Muscle of leg (tissue), 16 donors: ENCODE data around the gene AMPD2. TPM values are rescaled to one million over a fixed set of nuclear protein-coding genes. Genes with fewer than 3 reads are reported as not detected.

Source experiments
- DNase-seq: peaks from one replicate; pipeline ENCODE4 v3.0.0; 2013
- H3K27ac ChIP-seq: one replicate; pipeline ENCODE4 v1.5.1; 2013; ENCODE audit warnings: mild to moderate bottlenecking, low read length, control low read depth
- H3K27me3 ChIP-seq: one replicate; pipeline ENCODE4 v1.6.1; 2013; ENCODE audit warnings: low read length; ENCODE audit not compliant: control insufficient read depth, insufficient read depth
- H3K36me3 ChIP-seq: one replicate; pipeline ENCODE4 v1.6.1; 2013; ENCODE audit warnings: low read length; ENCODE audit not compliant: control insufficient read depth, insufficient read depth
- H3K4me1 ChIP-seq: one replicate; pipeline ENCODE4 v1.6.1; 2013; ENCODE audit warnings: low read length; ENCODE audit not compliant: control insufficient read depth, insufficient read depth
- H3K4me3 ChIP-seq: one replicate; pipeline ENCODE4 v1.5.1; 2013; ENCODE audit warnings: low read length, control low read depth
- H3K9me3 ChIP-seq: replicated peaks from 2 replicates; pipeline ENCODE4 v1.6.1; 2013; ENCODE audit warnings: low read depth, low read length; ENCODE audit not compliant: control insufficient read depth
- WGBS: methylation state at CpG from one replicate; pipeline ENCODE4 v1.1.5; 2013; ENCODE audit warnings: missing lambda C conversion rate; ENCODE audit not compliant: insufficient coverage; 5-methylcytosine and 5-hydroxymethylcytosine counted together
- long read RNA-seq, 11 donors: transcript quantifications; one replicate each; lab custom pipeline, GENCODE V29; 2026
- polyA plus RNA-seq, 8 donors: library from polyadenylated mRNA; unstranded; fragments of 120-200 nt; gene quantifications; one replicate each; pipeline versions ENCODE4 v1.2.1 to v1.2.3, GENCODE V29; 2013; ENCODE audit warnings: inconsistent platforms in 1 of 8, low replicate concordance in 1 of 8; ENCODE audit not compliant: insufficient read length in 8 of 8, insufficient read depth in 1 of 8
- total RNA-seq: library from RNA; stranded (reverse); fragments of 120-200 nt; gene quantifications from one replicate; pipeline ENCODE4 v1.2.4, GENCODE V29; 2013

The AMPD2 gene
- total RNA-seq (24.6 TPM), polyA plus RNA-seq (10 to 100 TPM; 31.3 to 45.0 (median 35.0) TPM)
- long read RNA-seq, donor 1, partial matches to known transcripts, result 0 of 1 reads
- long read RNA-seq, donor 1, other reads (novel, unspliced or antisense), result 0 of 1 reads
- long read RNA-seq, donor 2, result 0 reads
- long read RNA-seq, donor 3, partial matches to known transcripts, result 0 of 2 reads
- long read RNA-seq, donor 3, other reads (novel, unspliced or antisense), result 0 of 2 reads
- long read RNA-seq, donor 4, partial matches to known transcripts, result 0 of 3 reads
- long read RNA-seq, donor 4, other reads (novel, unspliced or antisense), result 0 of 3 reads
- long read RNA-seq, donor 5, partial matches to known transcripts, result 0 of 7 reads
- long read RNA-seq, donor 5, other reads (novel, unspliced or antisense), result 0 of 7 reads
- long read RNA-seq, donor 6, partial matches to known transcripts, result 0 of 2 reads
- long read RNA-seq, donor 6, other reads (novel, unspliced or antisense), result 0 of 2 reads
- long read RNA-seq, donor 7, partial matches to known transcripts, result 0 of 4 reads
- long read RNA-seq, donor 7, other reads (novel, unspliced or antisense), result 0 of 4 reads
- long read RNA-seq, donor 8, partial matches to known transcripts, result 0 of 1 reads
- long read RNA-seq, donor 8, other reads (novel, unspliced or antisense), result 0 of 1 reads
- long read RNA-seq, donor 9, partial matches to known transcripts, result 0 of 2 reads
- long read RNA-seq, donor 9, other reads (novel, unspliced or antisense), result 0 of 2 reads
- long read RNA-seq, donor 10, partial matches to known transcripts, result 0 of 1 reads
- long read RNA-seq, donor 10, other reads (novel, unspliced or antisense), result 0 of 1 reads
- long read RNA-seq, donor 11, partial matches to known transcripts, result 0 of 2 reads
- long read RNA-seq, donor 11, other reads (novel, unspliced or antisense), result 0 of 2 reads

GRCh38 chr1:109619576-109620400, at the start of gene AMPD2, which contains the start of gene GNAT2:
TSS of gene AMPD2 (plus strand) at chr1:109619837. CDS start at chr1:109621176, 1,339 bp downstream.
TSS of gene GNAT2 (minus strand) at chr1:109619616. CDS start at chr1:109612870, 6,746 bp downstream.
- WGBS, result under 1% methylated on average over 42 of the region's 47 CpGs

GRCh38 chr1:109570414-109570813, 49.2 kb upstream of the AMPD2 start:
- no peaks in the 10 kb centered on the region for H3K36me3 ChIP-seq
- H3K27ac ChIP-seq, result no peak overlapping the region

More at GRCh38 chr1:109619576-109620400, at the start of gene AMPD2, which contains the start of gene GNAT2:
- peak within 1 kb of the TSS; percentile 90 for H3K27ac ChIP-seq
- H3K4me3 ChIP-seq, result peak within 1 kb of the TSS; percentile 61
- H3K4me1 ChIP-seq, result peaks cover 59% of the 10 kb centered on the region
- peak; percentile 89 for DNase-seq
- no peaks in the 10 kb centered on the region for H3K9me3 ChIP-seq
- no peaks in the 10 kb centered on the region for H3K36me3 ChIP-seq
- no peaks in the 10 kb centered on the region for H3K27me3 ChIP-seq

GRCh38 chr1:109573785-109574184, 45.9 kb upstream of the AMPD2 start:
- H3K27me3 ChIP-seq, result no peaks in the 10 kb centered on the region
- H3K27ac ChIP-seq, result no peak overlapping the region
- H3K4me1 ChIP-seq, result no peaks in the 10 kb centered on the region
- H3K9me3 ChIP-seq, result no peaks in the 10 kb centered on the region
- no CpG with 5 or more reads among the region's 2 CpGs for WGBS
- peak; percentile 43 for DNase-seq
- H3K36me3 ChIP-seq, result peaks cover 4% of the 10 kb centered on the region
- no peak overlapping the region for H3K4me3 ChIP-seq

More at GRCh38 chr1:109570414-109570813, 49.2 kb upstream of the AMPD2 start:
- Histone ChIP-seq H3K27me3 (no peaks in the 10 kb centered on the region), H3K4me3 (no peak overlapping the region), H3K9me3 (no peaks in the 10 kb centered on the region), H3K4me1 (no peaks in the 10 kb centered on the region)
- WGBS, result 70% methylated on average over 3 of the region's 3 CpGs
- no peak for DNase-seq

GRCh38 chr1:109578947-109579443, 40.6 kb upstream of the AMPD2 start:
- no peak overlapping the region for H3K27ac ChIP-seq

GRCh38 chr1:109579491-109579890, 40.1 kb upstream of the AMPD2 start:
- H3K4me3 ChIP-seq, result no peak overlapping the region
- no peaks in the 10 kb centered on the region for H3K27me3 ChIP-seq
- peaks cover 2% of the 10 kb centered on the region for H3K4me1 ChIP-seq
- peaks cover 14% of the 10 kb centered on the region for H3K36me3 ChIP-seq
- no CpG with 5 or more reads among the region's 1 CpG for WGBS
- no peak overlapping the region for H3K27ac ChIP-seq
- DNase-seq, result peak; percentile 67
- H3K9me3 ChIP-seq, result no peaks in the 10 kb centered on the region

More at GRCh38 chr1:109578947-109579443, 40.6 kb upstream of the AMPD2 start:
- WGBS, result no CpG with 5 or more reads among the region's 3 CpGs
- Histone ChIP-seq H3K36me3 (peaks cover 14% of the 10 kb centered on the region), H3K4me3 (no peak overlapping the region), H3K27me3 (no peaks in the 10 kb centered on the region), H3K4me1 (peaks cover 2% of the 10 kb centered on the region), H3K9me3 (no peaks in the 10 kb centered on the region)
- no peak for DNase-seq

GRCh38 chr1:109582021-109582420, 37.6 kb upstream of the AMPD2 start:
- Histone ChIP-seq H3K36me3 (peaks cover 21% of the 10 kb centered on the region), H3K9me3 (no peaks in the 10 kb centered on the region), H3K27me3 (no peaks in the 10 kb centered on the region), H3K4me3 (no peak overlapping the region), H3K27ac (no peak overlapping the region), H3K4me1 (peaks cover 2% of the 10 kb centered on the region)
- WGBS, result no CpG with 5 or more reads among the region's 2 CpGs
- no peak for DNase-seq

- Histone ChIP-seq H3K4me1 (no peaks in the 10 kb centered on the region), H3K27me3 (no peaks in the 10 kb centered on the region), H3K36me3 (peaks cover 28% of the 10 kb centered on the region), H3K9me3 (no peaks in the 10 kb centered on the region), H3K4me3 (no peak overlapping the region), H3K27ac (no peak overlapping the region)
- WGBS, result no CpG with 5 or more reads among the region's 1 CpG
- no peak for DNase-seq
Measured at GRCh38 chr1:109584766-109585165, 34.9 kb upstream of the AMPD2 start.

- Histone ChIP-seq H3K9me3 (no peaks in the 10 kb centered on the region), H3K27ac (no peak overlapping the region), H3K4me3 (no peak overlapping the region), H3K36me3 (peaks cover 28% of the 10 kb centered on the region), H3K4me1 (no peaks in the 10 kb centered on the region), H3K27me3 (no peaks in the 10 kb centered on the region)
- WGBS, result 100% methylated on average over 1 of the region's 3 CpGs
- no peak for DNase-seq
Measured at GRCh38 chr1:109586055-109586454, 33.6 kb upstream of the AMPD2 start.

- no peak for DNase-seq
- no peak overlapping the region for H3K27ac ChIP-seq
- no peaks in the 10 kb centered on the region for H3K9me3 ChIP-seq
- 100% methylated on average over 2 of the region's 3 CpGs for WGBS
- H3K36me3 ChIP-seq, result peaks cover 37% of the 10 kb centered on the region
- H3K4me3 ChIP-seq, result no peak overlapping the region
- no peaks in the 10 kb centered on the region for H3K4me1 ChIP-seq
- H3K27me3 ChIP-seq, result no peaks in the 10 kb centered on the region
Measured at GRCh38 chr1:109589177-109589576, 30.5 kb upstream of the AMPD2 start.
